Measurements from ENCODE around the gene A2ML1.
"Not testable (repeated sequence)": the region's sequence is repeated elsewhere in the genome, so short reads cannot be mapped to it uniquely, and the experiment has no call there.

Gene A2ML1

DNA sequence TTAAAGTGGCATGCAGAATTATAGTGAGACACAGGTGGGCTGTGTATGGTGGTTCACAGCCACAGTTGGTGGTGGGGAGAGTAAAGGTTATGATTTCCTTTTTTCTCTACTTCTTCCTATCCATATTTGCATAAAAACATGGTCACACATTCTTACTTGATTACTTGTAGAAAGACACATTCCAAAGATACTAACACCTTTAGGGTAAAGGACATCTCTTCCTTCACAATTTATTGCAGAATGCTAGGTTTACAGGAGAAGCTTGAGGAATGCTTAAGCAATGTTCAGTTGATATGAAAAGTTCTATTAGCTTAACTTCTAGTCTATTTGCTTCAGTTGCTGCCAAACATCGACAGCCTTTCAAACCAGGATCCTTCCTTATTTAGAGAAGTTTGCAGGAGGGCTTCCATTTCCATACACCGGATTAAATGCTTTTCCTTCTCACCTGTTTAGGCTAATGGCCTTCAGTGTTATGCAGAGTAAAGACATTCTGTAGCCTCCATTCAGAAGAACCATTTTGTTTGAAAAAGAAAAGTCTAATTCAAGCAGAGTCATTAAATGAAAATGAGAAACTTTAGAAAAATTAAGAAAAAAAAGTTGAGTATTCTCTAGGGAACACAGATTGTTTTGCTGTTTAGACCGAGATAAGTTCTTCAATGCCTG lies 89.3 kb downstream of the A2ML1 start:
- no peak for ATAC-seq

DNA sequence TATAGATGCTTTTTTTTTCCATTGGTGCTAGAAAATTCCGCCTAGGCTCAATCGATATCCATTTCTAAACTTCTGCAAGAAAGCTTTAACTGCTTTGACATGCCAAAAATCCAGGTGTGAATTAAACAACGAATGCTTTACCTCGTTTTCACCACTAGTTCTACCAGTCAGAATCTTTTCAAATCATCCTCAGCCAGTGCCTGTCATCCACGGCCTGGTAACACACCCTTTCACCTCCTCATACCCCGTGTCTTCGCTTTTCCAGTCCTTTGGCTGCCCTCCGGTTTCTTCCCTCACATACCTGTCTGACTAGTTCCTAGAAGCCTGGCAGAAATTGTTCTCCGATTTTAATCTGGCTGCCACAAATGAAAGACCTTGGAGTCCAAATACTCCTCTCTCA lies 90.5 kb downstream of the A2ML1 start:
- ATAC-seq: no peak

DNA sequence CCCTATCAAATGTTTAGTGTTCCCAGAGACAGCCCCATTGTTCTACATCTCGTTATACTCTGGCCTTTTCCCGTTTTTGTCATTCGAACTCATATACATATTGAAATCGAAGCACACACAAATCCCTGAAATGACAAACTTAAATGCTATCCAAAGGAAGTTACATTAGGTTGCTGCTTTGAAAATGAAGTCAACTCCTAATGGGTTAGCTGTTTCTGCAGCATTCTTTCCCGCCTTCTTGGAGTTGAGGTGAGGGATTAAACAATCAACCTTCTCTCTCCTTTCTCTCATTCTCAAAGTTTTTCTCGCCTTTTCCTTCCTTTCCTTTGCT lies 91.2 kb downstream of the A2ML1 start:
- ATAC-seq: no peak

DNA sequence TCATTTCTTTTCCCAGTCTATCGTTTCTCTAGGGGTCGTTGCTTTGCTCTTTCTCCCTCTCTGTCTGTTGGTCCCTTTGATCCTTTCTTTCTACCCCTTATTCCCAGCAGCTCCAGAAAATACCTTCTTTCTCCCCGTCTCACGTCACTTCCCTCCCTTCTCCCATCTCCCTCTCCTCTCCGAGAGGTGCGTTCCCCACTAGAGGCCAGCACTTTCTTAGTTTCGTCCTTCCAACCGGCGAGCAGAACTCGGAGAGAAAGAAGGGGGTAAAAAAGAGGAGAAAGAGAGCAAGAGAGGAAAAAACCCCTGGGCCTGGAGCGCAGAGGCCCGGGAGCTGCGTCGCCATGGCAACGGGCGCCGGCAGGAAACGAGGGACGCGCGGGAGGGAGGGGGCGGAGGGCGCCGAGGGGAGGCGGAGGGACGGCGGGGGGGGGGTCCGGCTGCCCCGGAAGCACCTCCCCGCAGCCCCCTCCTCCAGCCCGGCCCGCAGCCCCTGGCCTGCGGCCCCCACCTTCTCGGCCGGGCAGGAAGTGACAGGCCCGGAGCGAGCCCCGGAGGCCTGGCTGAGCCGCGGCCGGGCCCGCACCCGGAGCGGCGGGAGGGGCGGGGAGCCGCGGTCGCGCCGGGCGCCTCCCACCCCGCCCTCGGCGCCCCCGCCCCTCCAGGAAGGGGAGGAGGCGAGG lies 91.8 kb downstream of the A2ML1 start, which contains the start of gene PHC1:
Gene PHC1 (plus strand): TSS at position 477 of the 683 bp plus-strand sequence. CDS start 3,169 bp downstream, outside the sequence.
- peak; percentile 67 to 73 for ATAC-seq

DNA sequence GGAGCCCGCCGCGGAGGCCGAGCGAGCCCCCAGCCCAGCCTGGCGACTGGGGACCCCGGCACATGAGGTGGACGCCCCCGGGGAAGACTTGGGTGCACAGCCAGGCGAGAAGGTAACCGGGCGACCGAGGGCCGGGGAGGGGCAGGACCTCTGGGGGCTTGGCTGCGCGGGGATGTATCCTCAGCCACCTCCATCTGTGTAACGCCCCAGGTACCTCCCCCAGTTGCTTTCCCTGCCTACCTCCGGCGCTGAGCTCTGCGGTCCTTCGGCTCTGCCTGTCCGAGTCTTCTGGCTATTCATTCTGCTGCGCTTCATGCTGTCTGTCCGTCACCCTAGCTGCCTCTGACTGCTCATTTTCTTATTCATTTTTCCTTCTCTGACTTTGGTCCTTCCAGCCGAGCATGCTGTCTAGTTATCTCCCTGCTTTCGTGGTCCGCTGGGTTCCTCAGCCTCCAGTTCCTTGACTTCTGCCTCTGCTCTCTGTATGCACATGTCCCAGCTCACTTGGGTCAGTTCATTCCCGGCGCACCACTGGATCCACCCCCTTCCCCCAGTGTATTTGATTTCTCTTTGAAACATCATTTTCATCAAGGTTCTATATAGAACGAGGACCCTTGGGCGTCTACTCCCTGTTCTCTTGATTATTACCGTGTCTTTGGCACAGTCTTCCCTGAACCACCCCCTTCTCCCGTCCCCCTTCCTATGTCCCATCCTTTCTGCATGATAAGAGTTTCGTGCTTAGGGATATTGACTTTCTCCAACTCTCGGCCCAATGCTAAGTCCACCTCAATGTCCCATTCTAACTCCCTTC lies 92.5 kb downstream of the A2ML1 start:
- peak; percentile 85 to 88 for ATAC-seq

DNA sequence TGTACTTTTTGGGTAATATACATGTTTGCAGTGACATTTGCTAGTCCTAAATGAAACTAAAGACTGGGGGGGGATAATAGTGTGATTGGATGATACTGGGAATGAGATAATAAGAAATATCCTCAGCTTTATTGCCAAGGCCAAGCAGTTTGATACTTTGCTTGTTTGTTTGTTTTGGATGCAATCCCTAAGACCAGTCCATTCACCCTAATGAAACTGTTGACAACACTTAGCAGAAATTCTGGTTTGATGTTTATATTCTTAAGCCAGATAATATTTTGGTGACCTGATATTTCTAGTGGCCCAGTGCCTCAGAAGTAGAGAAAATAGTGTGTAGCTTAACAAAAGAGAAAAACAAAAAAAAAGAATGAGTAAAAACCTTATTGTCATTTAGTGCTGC lies 93.7 kb downstream of the A2ML1 start:
- no peak for ATAC-seq

DNA sequence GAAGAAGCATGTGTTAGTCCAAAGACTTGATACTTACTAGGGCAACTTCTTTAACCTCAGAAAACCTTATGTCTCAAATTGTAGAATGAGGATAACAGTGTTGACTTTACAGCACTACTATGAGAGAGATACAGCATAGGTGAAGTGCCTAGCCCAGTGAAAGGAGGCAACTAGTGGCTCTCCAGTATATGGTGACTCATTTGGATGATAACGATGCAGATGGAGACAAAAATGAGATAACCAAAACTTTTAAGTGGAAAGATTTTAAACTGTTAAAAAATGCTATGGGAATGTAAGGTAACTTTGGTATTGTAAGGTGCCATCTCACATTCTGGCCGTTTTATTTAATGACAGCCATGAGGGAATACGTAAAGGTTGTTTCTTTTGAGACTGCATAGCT lies 94.6 kb downstream of the A2ML1 start:
- no peak for ATAC-seq

DNA sequence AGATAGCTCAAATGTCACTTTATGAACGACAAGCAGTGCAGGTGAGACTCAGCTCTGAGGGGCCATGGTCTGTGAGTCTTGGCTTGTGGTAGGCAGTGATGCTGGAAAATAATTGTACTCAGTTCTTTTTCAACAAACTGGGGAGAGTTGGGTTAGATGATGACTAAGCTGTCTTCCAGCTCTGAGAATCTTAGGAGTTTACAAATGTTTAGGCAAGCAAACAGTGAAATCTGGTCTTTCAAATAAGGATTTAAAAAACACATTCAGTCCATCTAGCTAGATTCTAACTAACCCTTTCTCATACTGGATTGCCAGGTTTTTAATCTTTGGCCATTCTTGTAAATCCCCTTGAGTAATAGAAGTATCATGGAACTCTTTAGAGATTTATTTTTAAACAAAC lies 95.3 kb downstream of the A2ML1 start:
- no peak for ATAC-seq

DNA sequence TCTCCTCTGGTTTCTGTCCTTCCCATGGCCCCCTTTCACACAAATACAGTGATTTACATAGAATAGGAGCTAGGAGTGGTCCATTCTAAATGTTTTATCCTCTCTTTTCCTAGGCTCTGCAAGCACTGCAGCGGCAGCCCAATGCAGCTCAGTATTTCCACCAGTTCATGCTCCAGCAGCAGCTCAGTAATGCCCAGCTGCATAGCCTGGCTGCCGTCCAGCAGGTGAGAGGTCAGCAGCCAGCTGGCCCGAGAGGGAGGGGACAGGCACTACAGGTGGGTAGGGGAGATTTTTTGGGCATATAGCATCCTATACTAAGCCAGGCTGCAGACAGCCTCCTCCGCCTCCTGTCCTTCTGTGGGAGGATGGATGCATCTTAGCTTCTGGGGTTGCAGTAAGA lies 97.2 kb downstream of the A2ML1 start:
- ATAC-seq: not testable (repeated sequence)

DNA sequence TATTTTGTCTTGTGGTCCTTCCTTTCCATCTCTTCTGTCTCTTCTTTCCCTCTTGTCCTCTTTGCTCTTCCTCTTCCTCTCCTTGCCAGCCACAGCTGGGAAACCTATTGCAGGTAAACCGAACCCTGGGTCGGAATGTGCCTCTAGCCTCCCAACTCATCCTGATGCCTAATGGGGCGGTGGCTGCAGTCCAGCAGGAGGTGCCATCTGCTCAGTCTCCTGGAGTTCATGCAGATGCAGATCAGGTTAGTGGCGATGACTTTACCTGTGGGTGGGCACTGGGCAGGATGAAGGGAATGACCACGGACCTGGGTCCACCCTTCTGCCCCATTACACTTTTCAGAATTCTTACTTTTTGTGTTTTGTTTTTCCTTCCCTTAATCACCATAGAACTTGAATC lies 100.1 kb downstream of the A2ML1 start:
- no peak for ATAC-seq
